GM19025 (cell line): ENCODE data around the gene ZPLD1.

Experiments used
- ATAC-seq: cut with Tn5 transposase; IDR thresholded peaks from one replicate; pipeline ENCODE4 v1.9.1; 2021; ENCODE audit warnings: mild to moderate bottlenecking, low read depth, moderate library complexity; ENCODE audit not compliant: unreplicated experiment

The ZPLD1 gene

DNA sequence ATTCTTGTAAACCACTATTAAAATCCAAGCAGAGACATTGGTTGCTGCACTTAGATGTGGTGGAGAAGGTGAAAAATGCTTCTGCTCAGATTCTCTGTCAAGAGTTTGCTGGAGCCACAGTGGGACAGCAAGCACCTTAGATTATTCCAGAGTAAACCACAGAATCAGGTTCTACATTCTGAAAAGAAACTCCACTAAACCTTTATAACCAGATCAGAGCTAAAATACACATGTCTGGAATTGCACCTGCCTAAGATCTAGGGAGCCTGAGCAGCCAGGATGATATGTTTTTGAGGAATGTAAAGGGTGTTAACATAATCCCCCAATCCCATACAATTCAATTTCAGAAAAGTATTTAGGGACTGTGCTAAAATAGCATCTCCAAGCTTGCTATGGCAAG, at the start of gene ZPLD1:
ZPLD1 (plus strand) TSS at position 301 of the 400 bp plus-strand sequence. CDS start 3,473 bp downstream, outside the sequence.
- ATAC-seq: no peak

GRCh38 chr3:102390171-102390864, 44.5 kb upstream of the ZPLD1 start:
- ATAC-seq: no peak

GRCh38 chr3:102390916-102391315, 43.9 kb upstream of the ZPLD1 start:
- no peak for ATAC-seq

GRCh38 chr3:102391491-102391890, 43.3 kb upstream of the ZPLD1 start:
- ATAC-seq: no peak

GRCh38 chr3:102394517-102394916, 40.3 kb upstream of the ZPLD1 start:
- no peak for ATAC-seq

GRCh38 chr3:102398176-102398575, 36.6 kb upstream of the ZPLD1 start:
- ATAC-seq: no peak

DNA sequence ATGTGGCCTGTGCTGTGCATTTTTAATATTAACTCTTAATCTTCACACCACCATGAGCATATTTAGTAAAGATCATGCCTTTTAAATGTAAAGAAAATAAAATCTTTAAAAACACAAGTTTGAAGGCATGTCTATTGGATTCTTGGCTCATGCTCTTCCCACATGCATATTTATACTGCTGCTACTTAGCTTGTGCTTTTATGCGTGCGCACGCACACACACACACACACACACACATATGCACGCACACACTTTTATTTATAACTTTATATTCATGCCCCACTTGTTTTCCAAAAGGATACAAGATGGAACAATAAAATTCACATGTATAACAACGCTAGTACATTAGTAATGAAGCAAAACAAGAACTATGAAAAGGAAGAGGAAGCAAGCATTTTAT, 36.1 kb upstream of the ZPLD1 start:
- no peak for ATAC-seq

DNA sequence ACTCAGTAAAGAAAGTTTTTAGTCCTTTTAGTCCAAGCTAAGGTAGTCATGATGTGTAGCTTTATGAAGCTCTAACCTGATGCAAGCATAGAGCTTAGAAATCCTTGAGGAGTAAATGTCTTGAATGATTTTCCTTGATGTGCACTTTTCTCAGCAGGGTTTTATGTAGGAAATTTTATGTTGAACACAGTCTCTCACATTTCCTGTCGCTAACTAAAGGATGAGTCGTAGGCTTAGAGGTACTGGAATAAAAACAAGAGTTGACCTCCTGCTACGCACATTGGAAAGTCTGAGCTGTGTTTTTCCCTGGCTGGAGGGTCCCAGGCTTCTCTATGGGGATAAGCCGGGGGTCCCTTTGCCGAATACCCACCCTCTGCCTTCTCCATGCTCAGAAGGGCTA, 34.7 kb upstream of the ZPLD1 start:
- ATAC-seq: no peak

DNA sequence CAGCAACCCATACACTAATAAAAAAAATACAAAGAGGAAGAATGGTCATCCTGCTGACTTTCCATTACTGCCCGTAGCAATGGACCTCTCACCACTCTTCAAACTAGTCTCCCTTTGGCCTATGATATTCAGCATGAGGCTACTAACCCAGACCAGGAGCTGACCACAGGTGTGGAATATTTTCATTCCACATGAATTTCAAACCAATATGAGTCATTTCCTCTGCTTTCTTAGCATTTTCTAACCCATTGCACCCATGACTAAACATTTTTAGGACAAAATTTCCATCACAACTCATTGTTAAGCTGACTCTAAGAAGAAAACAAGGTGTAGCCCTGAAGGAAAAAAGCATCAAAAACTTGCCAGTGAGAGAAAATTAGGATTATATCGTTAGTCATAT, 34.0 kb upstream of the ZPLD1 start:
- no peak for ATAC-seq

DNA sequence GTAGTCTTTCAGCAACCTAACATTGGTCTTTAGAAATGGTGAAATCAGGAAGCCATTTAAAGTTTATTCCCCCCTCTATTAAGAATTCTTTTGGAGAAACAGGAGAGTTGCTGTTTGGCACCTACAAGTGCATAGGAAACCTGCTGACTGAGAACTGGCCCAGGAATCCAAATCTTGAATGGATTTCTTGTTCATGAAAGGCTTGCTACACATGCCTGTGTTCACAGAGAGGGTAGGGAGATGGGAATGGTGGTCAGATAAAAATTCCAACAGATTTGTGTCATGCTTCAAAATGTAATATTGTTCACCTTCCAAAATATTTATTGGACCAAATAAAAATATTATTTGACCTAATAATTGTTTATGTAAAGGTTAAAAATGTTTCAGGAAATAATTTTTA, 24.2 kb upstream of the ZPLD1 start:
- no peak for ATAC-seq

- ATAC-seq: no peak
Measured at GRCh38 chr3:102415553-102415952, 19.3 kb upstream of the ZPLD1 start.

GRCh38 chr3:102419786-102420185, 15.0 kb upstream of the ZPLD1 start:
- no peak for ATAC-seq

GRCh38 chr3:102441832-102442231, 7.0 kb downstream of the ZPLD1 start:
- no peak for ATAC-seq

DNA sequence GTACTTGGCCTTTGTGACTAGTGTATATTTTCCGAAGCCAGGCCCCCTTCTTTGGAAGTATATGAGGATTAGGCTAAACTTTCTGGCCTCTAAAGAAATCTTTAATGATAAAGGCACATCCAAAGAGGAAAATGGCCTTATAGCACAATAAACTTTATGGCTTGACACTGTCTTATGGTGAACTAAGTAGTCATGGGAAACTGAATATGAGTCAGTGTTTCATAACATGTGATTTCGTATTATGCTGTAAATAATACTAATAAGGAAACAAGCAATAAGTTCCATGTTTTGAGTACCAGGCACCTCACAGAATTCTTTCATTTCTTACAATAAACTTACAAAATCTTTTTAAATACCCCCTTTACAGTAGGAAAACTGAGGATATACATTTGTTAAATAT, 8.2 kb downstream of the ZPLD1 start:
- no peak for ATAC-seq

DNA sequence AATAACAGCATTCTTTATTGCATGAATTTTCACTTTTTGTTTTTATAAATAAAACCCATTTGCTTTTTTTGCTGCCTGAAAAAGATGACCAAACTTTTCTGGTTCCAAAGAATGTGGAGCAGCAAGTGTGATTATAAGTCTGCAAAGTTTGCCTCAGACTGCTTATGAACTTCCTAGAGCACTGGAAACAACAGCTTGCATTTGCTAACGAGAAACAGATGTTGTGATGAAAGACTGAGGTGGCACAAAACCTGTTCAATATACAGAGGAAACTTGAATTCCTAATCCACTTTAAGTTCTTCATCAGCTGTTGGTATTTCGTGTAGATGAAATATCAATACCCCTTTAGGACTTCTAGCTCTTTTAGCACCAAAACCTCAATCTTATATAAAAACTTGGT, 9.3 kb downstream of the ZPLD1 start:
- no peak for ATAC-seq

DNA sequence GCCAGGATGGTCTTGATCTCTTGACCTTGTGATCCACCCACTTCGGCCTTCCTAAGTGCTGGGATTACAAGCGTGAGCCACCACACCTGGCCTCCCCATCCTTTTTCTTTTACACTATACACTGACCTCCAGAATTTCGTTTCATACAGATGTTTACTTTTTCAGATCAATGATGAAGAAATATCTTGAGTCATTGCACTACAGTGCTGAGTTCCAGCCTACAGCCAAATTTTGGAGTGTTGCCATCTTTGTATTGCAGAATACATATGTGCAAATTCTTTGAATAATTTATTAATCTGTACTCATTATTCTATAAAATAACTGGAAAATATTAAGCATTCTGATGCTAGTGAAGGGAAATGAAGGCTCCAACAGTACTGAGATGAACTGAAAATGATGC, 12.5 kb downstream of the ZPLD1 start:
- no peak for ATAC-seq

GRCh38 chr3:102449341-102449740, 14.5 kb downstream of the ZPLD1 start:
- no peak for ATAC-seq

DNA sequence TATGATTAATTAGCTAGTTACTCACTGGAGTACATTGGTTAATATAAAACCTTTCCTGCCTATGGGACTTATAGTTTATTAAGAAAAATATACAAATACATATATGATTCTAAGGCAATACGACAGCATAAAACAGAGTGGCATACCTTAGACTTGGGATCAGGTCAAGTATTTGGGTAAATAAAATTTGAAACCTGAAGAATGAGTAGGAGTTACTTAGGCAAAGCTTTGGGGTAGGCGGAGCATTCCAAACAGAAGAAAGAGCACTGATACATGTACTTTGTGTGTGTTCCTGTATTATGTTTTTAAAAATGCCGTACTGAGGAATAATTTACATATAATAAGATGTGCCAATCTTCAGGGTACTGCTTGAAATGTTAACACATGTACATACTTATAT, 15.1 kb downstream of the ZPLD1 start:
- no peak for ATAC-seq

DNA sequence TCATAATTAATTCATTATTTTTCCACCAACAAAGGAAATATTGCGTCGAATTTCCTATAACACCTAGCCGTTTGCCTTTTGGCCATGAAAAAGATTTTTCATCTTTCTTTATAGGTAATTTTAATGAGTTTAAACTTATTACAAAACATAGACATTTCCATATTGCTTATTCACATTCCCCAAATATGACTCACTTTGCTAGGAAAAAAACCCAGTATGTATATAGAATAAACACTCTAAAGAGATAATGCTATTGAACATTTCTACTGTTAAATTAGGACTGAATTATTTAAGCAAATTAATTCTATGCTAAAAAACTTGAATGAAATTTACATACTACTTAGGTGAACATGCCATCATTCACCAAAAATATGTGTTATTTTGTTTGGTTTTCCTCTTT, 16.2 kb downstream of the ZPLD1 start:
- no peak for ATAC-seq

GRCh38 chr3:102451543-102451942, 16.7 kb downstream of the ZPLD1 start:
- no peak for ATAC-seq

GRCh38 chr3:102454181-102454580, 19.4 kb downstream of the ZPLD1 start:
- no peak for ATAC-seq

- no peak for ATAC-seq
Measured at GRCh38 chr3:102457644-102458043, 22.8 kb downstream of the ZPLD1 start.

DNA sequence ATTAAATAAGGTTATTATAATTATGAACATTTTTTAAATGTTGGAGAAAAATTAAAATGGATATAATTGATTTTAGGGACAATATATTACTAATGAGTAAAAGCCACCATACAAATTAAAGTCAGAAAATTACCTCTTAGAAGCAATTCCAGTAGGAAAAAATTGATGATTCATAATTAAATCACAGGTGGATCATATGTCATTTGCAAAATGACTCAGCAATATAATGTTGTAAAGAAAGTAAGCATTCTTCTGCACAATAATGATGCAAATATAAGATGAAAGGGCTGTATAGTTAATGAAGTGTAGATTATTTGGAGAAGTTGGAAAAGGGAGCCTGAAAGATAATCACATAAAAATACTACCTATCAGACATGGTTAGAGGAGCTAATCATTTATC, 25.8 kb downstream of the ZPLD1 start:
- no peak for ATAC-seq
